Dermis blood vessel endothelial cell (primary cell): ENCODE results near the gene WDR1. TPM values are rescaled to one million over a fixed set of nuclear protein-coding genes. Genes with fewer than 3 reads are reported as not detected.
"Not testable (repeated sequence)": the region's sequence is repeated elsewhere in the genome, so short reads cannot be mapped to it uniquely, and the experiment has no call there.

Experiments used
- DNase-seq: peaks from one replicate; pipeline ENCODE4 v3.0.0; 2010
- total RNA-seq: library from RNA; depleted of rRNA; stranded (reverse); fragments of >200 nt; gene quantifications from 2 replicates; pipeline ENCODE4 v1.2.3, GENCODE V29; 2014

WDR1 gene
- total RNA-seq, 1 donor from 2014 or later, result 344 TPM

DNA sequence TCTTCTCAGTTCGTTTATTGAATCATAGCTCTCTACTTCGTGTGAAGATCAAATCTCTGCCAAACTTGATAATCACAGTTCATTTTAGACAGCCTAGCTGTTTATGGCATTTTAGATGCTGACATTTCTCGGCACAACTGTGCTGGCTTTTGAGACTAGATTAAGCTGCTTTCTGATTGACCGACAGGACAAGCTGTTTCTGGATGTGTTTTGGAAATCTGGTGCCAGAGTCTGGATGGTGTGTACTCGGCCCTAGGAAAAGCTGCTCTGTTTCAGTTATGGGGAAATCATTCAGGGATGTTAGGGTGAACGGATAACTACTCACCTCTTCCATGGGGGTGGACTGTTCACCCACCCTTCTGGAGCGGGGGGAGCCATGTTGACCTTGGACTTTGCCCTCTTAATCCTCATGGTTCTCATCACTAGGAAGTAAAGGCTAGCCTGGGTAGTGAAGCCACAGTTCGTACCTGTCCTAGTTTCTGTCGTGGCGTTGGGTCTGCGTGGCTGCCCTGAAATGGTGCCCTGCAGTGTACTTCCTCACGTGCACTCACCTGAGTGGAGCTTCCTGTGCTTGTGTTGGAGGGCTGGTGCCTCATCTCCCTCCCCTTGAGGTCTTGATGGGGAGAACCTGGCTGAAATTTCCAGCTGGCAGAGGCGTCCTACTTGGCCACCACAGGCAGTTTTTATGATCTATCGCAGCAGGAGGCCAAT is 13.7 kb upstream of the WDR1 start:
- DNase-seq, result no peak

DNA sequence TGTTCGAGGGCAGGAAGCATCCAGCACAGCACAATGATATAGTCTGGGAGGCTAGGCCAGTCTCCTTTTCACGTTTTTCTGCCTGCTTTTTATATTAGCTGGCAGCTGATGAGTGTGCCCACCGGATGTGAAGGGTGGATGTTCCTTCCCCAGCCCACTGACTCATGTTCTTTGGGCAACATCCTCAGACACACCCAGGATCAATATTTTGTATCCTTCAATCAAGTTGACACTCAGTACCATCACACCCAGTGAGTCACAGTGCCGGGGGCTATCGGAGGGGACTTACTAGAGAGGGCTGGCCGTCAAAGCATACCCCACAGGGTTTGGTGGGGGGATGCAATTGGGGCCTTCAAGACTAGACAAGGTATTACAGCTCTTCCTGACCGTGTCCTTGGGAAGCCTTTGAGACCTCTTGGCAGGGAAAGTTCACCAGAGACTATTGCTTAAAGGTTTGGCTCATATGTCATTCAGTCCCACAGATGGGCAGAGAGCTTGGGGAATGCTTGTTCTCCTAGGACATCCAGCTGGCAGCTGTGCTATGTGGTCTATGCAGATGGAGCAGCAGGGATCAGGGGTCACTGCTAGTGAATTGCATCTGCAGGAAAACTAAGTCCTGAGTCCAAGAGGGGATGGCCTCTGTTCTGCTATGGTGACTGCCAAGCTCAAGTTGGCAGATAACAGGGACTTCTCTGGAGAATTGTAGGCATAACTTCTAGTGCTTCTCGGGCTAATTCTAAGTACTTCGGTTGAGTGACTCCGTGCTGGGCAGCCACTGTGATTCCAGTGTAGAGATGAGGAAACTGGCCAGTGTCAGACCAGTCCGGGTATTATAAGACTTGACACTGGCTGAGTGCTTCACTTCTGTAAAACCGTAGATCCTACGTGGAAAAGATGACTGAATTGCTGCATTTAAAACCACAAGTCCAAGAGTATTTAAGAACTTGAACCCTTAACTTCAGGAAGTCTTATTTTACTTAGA is 12.9 kb upstream of the WDR1 start:
- no peak for DNase-seq

DNA sequence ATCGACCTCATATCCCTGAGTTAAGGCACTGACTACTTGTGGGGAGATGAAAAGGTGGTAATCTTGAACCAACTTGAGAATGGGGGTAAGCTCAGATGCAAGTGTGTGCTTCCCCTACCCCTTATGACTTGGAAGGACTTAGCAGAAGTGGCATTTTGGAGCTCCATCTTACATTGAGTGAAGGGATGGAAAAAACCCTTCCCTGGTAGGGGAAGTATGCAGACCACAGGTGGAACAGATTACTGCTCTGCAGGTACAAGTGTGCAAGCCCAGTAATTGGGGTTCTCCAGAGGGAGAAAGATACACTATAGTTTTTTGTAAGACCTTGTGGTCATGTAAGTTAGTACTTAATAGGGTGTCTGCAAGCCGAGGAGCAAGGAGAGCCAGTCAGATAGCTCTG is 12.2 kb upstream of the WDR1 start:
- no peak for DNase-seq

DNA sequence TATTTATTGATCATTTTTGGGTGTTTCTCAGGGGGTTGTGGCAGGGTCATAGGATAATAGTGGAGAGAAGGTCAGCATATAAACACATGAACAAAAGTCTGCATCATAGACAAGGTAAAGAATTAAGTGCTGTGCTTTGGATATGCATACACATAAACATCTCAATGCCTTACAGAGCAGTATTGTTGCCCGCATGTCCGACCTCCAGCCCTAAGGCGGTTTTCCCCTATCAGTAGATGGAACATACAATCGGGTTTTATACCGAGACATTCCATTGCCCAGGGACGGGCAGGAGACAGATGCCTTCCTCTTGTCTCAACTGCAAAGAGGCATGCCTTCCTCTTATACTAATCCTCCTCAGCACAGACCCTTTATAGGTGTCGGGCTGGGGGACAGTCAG is 10.9 kb upstream of the WDR1 start:
- DNase-seq, result not testable (repeated sequence)

DNA sequence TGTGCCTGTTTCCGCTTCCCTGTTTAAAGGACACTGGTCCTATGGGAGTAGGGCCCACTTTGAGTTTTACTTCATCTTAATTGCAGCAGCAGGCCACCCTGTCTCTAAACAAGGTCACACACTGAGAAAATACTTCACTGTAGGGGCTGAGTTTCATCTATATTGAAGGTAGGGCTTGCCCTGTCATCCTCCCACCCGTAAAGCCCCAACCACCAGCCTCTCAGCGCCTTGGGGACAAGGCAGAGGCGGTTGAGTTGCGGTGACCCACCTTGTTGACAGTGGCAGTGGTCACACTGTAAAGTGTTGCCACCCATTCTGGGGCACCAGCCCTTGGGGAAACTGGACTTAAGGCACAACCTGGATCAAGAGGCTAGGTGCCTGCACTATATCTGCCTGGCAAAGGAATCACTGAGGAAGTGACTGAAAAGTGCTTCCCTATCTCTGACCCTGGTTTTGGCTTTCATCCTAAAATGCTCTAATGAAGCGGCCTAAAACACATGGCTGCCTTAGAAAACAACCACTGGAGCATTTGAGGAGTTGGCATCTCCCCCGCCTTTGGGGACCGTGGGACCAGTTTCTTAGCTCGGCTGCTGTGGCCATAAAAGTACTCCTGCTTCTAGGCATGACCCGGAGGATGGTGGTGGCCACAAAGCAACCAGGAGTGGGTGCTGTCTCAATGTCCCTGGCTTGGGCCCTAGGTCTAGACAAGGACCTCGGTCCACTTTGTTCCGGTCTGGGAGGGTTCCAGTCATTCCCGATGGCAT is 7.8 kb upstream of the WDR1 start:
- peak; percentile 37 for DNase-seq

DNA sequence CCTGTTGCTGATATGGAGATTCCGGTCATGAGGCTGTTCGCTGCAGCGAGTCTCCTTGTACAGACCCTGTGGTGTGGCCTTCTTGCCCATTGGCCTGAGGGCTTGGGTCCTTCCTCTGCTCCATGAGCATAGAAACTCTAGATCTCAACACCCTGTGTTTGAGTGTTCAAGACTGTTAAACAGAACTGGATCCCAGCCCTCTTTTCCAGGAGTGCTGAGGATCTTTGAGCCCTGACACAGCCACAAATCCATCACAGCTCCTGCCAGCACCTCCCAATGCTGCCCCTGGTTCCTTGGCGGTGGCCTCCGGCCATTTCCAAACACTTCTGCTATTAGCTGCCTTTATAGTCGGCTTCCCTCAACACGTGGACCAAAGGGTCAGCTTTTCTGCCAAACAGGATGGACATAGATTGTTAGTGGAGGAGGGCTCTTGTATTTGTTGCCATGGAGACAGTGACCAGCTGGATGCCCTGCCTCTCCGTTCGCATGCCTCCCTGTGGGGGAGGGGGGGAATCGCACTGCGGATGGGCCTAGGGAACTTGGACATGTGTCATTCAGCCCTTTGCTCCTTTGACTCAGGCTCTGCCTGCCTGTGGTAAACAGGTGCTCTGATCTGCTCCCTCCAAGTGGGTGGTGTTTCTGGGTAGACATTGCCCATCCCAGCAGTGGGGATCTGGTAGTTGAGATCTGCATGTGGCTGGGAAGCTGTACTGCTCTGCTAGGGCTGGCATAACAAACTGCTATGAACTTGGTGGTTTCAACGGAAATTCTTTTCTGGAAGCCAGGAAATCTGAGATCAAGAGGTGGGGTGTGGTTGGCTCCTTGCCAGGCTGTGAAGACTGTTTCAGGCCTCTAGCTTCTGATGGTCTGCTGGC is 6.9 kb upstream of the WDR1 start:
- DNase-seq, result peak; percentile 97

DNA sequence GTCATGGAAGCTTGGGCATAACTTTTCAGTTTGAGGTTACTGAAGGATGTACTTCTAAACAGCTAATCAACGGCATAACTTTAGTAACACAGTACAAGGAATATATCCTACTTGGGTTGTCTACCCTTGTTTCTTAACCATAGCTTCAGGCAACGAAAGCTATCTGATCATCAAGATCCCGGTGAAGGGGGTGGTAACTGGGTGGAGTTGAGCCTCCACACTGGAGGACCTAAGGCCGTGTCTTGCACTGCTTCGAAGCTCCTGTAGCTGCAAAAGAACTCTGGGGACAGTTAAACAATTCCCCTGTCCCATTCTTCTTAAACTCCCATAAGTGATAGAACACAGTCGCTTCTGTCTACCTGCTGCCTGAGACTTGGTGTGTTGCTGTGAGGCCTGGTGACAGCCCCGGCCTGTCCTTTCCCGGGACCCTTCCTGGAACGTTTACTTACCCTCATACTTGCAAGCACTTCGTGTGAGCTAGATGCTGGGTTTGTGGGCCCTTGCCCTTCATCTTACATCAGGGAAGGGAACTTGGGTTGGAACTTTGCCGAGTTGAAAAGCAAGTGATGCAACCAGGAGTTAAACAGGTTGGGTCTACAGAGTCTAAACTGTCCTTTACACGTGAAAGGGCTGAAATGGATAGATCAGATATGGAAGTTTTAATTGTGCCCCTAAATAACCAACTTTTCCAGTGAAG is 5.8 kb upstream of the WDR1 start:
- DNase-seq, result no peak

DNA sequence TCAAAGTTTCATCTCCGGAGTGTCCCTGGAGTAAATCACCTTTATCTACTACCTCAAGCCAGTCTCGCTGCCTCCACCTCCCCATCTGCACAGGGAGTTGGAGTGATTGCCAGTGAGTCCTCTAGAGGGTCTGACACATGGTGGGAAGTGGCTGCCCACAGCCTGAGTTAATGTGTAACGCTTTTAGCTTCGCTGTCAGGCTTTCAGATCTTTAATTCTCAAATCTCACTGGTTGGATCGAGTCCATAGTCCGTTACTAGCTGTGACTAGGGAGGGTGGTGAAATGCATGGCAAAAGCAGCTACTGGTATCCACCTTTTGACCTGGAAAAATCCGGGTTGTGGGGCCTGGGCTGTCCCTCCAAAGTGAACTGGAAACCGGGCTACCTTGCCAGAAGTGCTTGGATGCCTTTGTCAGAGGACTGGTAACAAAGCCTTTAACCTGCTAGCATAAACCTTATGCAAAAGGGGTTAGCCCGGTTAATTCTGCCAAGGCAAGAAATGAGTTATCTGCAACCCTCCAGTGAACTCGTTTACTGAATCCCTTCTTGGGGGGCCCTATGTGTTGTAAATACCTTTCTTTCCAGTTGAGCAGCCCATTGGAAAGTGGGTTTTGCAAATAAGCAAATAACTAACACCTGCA is 5.1 kb upstream of the WDR1 start:
- DNase-seq, result no peak

DNA sequence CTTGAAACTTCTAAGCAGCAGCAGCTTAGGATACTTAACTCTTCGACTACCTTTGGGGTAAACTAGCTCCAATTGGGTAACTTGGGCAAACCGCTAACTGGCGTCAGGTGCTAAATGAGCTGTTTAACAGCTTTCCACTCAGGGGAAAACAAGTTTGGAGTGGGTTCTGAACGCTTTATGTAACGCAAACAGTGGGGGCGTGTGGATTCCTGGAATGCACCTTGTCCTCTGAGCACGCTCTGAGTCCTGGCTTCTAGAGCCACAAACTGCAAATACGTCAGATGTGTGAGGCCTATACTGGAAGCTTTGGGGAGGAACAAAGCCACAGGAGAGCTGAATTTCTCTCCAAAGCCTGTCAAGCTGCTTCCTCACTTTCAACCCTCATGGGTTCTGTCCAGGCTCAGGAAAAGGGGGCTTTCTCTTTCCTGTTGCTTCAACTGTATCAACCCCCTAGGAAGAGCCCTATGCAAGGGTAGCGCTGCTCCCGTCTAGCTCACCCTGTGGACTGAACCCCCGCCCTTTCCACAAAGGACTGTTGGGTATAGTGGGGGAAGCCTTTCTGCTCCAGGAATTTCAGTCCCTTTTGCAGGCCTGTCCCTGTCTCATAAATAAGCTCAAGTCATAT is 4.5 kb upstream of the WDR1 start:
- no peak for DNase-seq

DNA sequence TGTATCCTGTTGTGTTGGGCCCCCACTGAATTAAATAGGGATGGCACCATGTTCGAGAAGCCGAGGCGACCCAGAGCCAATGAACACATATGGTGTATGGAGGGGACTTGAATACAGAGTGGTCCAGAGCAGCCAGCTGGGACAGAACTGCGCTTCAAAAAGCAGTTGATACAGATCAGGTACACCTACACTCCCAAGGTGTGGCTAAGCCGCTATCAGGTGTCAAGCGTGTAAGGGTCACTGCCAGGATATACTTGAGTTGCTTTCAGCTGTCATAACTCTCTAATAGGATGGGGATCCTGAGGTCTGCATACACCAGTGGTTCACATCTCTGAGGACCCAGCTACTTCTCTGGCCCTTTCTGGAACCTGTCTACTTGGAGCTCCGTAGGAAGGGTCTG is 3.2 kb upstream of the WDR1 start:
- no peak for DNase-seq

DNA sequence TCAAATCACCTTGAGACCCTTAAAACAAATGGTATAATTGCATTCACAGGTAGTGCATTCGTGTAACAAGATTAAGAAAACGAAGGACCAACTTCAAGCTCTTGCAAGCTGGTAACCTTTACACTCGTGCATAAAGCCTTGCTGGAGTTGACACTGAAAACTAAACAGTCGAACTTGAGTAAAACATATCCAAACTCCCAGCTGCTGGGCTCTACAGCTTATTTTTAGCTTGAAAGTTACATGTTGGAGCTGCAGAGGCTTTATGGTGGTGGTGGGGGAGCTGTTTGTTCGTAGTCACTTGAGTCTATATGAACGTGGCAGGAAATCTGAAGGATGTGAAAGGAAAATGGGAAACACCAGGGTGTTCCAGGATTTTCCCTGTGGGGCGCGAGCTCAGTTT is 2.7 kb upstream of the WDR1 start:
- no peak for DNase-seq

DNA sequence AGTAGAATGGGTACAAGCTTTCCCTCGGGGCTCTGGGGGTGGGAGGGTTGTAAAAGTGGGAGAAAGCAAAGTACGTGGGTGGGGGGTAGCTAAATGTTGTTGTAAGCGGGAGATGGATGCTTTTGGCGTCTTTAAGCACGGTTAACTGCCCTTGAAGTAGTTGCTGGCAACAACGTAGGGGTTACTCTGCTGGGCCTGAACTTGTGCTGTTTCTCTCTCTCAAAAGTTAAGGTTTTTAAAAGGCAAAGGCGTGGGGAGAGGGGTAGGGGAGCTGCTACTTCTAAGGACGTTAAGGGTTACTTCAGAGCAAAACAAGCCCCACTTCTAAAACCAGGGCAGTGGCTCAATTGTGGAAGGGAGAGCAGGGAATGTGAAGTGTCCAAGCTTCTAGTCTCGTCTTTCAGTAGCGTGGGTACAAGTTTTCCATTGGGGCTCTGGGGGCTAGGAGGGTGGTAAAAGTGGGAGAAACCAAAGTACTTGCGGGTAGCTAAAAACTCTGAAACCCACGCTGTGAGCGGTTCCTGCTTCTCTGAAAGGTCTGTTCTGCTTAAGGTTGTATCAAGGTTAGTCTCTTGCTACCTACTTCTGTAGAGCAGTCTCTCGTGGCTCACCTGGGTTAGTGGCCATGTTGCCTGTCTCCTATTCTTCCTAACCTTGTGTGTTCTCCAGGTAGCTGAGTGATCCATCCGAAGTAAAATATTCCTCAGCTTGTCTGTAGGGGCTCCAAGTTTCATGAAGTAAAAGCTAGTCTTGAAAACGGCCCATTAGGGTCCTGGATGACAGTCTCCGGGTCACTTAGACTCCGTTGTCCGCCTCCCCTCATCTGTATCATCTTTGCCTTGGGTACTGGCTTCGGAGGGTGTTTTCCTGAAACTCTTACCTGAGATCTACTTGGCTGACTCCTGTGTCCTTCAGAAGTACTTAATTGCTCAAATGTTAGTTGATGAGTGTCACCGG is 1.7 kb upstream of the WDR1 start:
- no peak for DNase-seq

DNA sequence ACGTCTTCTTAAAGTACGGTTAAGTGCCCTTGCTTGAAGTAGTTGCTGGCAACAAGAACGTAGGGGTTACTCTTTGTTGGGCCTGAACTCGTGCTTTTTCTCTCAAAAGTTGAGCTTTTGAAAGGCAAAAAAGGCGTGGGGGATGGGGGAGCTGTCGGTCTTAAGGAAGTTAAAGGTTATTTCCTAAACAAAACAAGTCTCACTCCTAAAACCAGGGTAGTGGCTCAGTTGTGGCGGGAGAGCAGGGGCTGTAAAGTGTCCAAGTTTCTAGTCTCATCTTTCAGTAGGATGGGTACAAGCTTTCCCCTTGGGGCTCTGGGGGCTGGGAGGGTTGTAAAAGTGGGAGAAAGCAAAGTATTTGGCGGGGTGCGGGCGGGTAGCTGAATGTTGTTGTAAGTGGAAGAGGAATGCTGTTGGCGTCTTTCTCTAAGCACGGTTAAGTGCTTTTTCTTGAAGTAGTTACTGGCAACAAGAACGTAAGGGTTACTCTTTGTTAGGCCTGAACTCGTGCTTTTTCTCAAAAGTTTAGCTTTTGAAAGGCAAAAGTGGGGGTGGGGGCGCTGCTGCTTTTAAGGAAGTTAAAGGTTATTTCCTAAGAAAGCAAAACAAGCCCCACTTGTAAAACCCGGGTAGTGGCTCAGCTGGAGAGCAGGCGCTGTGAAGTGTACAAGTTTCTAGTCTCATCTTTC is 904 bp upstream of the WDR1 start:
- DNase-seq, result peak; percentile 62

DNA sequence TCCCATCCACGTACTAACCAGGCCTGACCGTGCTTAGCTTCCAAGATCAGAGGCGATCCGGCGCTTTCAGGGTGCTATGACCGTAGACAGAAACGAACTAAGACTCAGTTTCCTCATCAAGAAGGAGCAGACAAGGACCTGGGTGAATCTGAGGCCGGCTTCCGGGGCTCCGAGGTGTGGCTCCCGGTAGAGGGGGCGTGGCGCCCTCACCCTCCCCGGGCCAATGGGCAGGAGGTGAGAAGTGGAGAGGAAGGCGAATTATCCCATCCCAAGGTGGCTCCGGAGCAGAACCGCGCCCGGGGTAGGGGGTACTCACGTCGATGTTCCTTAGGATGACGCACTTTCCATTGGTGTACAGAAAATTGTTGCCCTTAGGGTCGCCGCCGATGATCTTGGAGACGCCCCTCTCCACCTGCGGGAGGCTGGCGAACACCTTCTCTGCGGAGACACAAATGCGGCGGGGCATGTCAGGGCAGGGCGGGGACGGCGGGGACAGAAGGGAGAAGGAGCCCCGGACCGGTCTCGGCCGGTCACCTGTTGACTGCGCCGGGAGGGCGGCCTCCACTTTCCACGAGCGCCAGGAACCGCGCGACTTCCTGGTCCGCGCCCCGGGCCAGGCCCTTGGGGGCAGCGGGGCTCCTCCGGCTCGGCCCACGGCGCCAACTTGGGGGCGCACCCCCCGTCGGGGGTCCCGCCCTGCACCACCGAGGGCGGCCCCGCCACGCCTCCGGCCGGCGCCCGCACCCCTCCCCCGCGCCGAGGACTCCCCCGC is 616 bp downstream of the WDR1 start:
- no peak for DNase-seq

DNA sequence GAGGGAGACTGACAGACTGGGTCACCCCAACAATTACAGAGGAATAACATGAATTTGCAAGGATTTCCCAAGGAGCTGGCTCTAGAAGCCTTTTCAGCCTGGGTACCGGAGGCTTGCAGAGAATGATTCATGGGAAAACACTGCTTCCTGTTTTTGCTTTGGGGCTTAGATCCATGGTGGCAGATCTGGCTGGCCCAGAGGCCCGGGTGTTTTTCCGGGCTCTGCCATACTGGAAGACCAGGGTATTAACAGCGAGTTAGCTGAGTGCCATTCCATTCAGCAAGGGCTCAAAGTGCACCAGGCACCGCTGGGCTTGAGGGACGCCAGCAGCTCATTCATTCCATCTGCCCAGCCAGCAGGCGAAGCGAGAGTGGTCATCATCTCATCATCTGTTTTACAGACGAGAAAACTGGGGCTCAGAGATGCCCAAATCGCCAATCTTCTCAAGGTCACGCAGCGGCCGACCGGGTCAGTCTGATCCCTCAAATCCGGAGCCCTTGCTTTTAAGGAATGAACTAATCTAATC is 1.3 kb downstream of the WDR1 start:
- peak; percentile 86 for DNase-seq

DNA sequence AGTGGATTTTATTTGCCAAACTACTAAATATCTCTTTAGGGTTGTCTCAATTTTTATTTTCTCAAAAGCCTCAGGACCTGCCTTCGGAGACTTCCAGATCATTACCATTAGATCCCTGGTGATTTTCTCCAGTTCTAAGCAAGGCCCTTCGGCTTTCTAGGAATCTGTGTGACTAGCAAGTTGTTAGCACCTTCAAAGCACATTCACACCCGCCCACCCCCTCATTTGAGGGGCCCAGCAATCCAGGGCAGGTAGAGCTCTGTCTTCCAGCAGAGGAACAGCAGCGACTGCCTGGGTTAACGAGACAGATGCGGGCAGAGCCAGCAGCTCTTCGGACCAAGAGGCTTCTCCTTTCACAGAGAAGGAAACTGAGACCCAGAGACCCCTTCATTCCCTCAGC is 2.0 kb downstream of the WDR1 start:
- DNase-seq, result no peak

DNA sequence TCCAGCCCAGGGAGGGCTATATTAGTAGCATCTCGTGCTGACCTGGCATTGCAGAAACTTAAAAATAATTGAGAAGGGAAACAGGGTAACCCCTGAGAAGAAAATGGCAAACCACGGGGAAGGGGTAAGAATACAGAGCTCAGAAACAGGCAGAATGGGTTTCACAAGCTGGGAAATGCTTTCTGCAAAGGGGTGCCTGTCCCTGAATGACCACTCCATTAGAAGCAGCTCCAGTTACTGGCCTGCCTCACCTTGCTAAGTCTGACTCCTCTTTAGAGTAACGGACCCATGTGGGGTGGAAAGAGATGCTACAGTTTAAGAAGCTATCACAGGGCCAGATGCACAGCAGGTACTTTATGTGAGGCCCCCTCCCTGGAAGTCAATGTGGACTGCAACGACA is 2.5 kb downstream of the WDR1 start:
- DNase-seq, result no peak
